HG02642 (cell line): ENCODE measurements around the gene SLC30A7.
"Not testable (repeated sequence)": the region's sequence is repeated elsewhere in the genome, so short reads cannot be mapped to it uniquely, and the experiment has no call there.

Experiments
- ATAC-seq: cut with Tn5 transposase; IDR thresholded peaks from one replicate; pipeline ENCODE4 v1.9.1; 2021; ENCODE audit warnings: mild to moderate bottlenecking; ENCODE audit not compliant: unreplicated experiment, poor library complexity

SLC30A7 gene

GRCh38 chr1:100933555-100933954 lies 37.7 kb downstream of the SLC30A7 start:
- ATAC-seq = not testable (repeated sequence)

DNA sequence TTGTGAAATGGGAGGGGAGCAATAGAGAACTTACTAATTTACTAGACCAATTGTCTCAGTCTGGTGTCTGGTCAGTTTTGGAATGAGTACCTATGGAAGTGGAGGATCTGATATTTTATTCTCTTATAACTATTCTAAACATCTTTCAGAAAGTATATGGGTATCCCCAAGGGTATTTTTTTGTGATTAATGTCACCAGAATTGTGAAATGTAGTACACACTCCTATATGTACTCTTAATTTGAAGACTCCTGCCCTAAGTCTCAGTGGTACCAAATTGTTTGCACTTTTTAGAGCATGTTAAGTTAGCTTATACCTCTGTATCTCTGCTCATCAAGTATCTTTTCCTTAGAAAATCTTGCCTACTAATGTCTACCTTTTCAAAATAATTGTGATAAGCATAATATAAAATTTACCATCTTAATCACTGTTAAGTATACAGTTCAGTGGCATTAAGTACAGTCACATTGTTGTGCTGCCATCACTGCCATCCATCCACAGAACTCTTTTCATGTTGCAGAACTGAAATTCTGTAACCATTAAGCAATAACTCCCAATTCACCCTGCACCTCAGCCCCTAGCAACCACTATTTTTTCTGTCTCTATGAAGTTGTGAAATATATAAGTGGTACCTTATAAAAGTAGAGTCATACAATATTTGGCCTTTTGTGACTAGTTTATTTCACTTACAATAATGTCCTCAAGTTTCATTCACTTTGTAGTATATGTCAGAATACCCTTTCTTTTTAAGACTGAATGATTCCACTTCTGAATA lies 40.5 kb downstream of the SLC30A7 start:
- no peak for ATAC-seq

DNA sequence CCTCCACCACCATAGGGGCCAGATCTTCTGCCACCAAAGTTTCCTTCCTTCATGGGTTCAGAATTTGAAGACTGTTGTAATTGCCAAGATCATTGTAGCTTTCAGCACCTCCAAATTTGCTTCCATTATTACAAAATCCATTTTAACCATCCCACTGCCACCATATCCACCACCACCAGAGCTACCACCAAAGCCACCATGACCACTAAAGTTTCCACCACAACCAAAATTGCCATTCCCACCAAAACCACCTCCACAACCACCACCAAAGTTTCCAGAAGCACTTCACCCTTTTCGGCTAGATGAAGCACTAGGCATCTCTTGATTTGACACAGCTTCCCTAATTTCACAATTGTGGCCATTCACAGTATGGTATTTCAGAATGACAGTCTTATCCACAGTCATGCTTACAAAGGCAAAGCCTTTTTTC lies 45.2 kb downstream of the SLC30A7 start:
- no peak for ATAC-seq

- ATAC-seq = no peak
These were observed 45.8 kb downstream of the SLC30A7 start for GRCh38 chr1:100941580-100942216.

DNA sequence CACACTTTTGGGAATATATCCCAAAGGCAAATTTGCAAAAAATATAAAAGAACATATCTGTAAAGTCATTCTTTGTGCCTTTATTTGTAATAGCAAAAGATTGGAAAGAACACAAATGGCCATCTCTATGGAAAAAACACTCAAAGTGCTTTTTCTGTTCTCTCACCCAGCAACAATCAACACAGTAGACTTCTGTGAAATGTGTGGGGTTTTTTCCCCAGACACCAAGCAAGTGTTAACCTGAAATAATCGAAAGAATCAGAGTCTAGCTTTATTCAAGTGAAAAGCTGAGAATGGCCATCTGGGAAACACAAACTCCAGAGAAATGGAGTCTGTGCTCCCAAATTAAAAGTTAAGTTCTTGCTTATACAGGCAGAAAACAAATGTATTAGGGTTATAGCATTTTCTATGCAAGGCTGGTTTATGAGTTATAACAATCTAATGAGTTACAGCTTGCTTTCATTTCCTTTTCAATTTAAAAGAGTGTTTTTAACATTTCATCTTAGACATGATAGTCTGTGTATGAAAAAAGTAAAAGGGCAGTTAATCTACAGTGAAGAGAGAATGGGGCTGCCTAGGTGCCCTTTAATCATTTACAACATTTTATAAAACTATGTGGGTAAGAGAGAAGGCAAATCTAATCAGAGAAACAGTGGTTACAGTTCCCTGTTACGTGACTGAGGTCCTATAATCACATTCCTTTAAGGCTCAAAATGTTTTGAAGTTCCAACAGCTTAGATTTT lies 46.6 kb downstream of the SLC30A7 start:
- no peak for ATAC-seq

GRCh38 chr1:100943533-100943932 lies 47.6 kb downstream of the SLC30A7 start:
- no peak for ATAC-seq

- not testable (repeated sequence) for ATAC-seq
These were observed 50.2 kb downstream of the SLC30A7 start for GRCh38 chr1:100946064-100946463.

DNA sequence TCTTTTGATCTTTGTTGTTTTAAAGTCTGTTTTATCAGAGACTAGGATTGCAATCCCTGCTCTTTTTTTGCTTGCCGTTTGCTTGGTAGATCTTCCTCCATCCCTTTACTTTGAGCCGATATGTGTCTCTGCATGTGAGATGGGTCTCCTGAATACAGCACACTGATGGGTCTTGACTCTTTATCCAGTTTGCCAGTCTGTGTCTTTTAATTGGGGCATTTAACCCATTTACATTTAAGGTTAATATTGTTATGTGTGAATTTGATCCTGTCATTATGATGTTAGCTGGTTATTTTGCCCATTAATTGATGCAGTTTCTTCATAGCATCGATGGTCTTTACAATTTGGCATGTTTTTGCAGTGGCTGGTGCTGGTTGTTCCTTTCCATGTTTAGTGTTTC lies 51.9 kb downstream of the SLC30A7 start:
- ATAC-seq = not testable (repeated sequence)

- not testable (repeated sequence) for ATAC-seq
These were observed 53.0 kb downstream of the SLC30A7 start for GRCh38 chr1:100948721-100949405.

GRCh38 chr1:100949515-100950158 lies 53.7 kb downstream of the SLC30A7 start:
- peak; percentile 87 for ATAC-seq

DNA sequence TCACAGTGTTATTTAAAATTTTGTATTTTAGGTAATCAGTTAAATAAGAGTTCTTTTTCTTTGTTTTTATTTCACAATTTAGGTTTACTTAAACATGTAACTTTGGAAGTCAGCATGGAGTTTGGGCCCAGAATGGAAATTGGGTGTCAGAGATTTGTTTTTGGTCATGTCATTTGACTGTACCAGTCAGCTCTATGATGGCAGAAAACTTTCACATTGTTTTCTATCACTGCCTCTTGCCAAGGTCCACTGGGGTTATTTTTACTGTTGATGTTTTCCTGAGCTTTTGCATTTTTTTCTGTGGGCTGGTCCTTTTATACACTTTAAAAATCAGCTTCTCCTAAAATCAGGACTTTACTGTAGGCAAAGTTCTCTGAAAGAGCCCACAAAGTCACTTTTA lies 54.4 kb downstream of the SLC30A7 start:
- no peak for ATAC-seq

- no peak for ATAC-seq
These were observed 54.9 kb downstream of the SLC30A7 start for GRCh38 chr1:100950781-100951180.

DNA sequence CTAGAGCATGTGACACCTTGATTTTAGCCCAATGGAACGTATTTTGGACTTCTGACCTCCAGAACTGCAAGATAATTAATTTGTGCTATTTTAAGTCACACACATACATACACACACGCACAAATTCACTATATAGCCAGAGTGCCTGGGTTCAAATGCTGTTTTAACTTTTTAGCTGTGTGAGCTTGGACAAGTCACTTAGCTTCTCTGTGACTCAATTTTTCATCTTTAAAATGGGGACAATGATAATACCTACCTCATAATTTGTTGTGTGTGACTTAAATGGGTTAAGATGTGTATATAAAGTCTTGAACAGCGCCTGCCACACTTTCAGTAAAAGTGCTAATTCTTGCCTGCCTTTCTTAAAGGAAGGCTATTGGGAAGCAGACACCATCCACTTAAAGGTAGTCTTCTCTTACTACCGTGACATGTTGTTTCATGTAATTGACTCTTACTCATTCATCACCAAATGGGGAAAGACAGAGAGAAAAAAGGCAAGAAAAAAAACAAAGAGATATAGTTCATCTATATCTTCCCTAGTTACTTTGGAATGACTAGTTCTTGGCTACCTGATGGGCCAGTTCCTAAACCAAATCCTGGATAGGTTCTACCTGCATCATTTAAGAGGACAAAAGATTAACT lies 56.3 kb downstream of the SLC30A7 start:
- ATAC-seq = no peak

DNA sequence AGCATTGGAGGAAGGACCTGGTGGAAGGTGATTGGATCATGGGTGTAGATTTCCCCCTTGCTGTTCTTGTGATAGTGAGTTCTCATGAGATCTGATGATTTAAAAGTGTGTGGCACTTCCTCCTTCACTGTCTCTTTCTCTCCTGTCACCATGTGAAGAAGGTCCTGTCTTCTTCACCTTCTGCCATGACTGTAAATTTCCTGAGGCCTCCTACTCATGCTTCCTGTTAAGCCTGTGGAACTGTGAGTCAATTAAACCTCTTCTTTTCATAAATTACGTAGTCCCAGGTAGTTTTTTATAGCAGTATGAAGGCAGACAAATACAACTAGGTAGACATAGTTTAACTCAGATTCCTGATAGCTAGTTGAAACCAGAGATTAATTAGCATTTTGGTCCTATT lies 57.1 kb downstream of the SLC30A7 start:
- ATAC-seq = not testable (repeated sequence)

DNA sequence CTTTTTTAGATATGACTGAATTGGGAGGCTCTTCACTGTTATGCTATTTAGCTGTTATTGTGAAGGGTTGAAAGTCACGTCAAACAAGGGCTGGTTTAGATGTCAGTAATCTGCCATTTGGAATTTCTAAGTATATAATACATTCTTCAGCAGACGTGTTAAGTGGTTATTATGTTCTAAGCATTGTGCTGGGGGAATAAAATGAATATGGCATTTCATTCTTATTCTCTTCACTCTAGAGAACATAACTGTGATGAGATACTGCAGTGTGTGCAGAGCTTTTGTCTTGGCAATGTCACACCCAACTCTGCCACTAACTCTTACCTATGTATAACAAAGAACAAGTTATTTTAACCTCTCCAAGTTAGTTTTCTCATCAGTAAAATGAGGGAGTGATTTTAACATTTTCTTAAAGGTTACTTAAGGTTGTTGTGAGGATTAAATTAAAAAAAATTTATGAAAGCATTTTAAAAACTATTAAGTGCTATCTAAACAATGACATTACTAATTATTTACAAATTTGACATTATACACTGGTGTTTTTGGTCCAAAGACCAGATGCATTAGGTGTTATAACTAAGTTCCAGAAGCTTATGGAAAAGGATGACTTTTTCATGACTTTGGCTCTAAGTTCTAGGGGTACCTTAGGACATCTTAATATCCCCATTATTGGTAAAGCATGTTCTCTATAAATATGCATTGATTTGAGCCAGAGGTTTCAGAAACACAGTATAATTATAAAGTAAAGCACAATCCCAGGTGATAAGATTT lies 58.3 kb downstream of the SLC30A7 start:
- ATAC-seq = no peak

- ATAC-seq = no peak
These were observed 59.4 kb downstream of the SLC30A7 start for GRCh38 chr1:100955322-100955721.

DNA sequence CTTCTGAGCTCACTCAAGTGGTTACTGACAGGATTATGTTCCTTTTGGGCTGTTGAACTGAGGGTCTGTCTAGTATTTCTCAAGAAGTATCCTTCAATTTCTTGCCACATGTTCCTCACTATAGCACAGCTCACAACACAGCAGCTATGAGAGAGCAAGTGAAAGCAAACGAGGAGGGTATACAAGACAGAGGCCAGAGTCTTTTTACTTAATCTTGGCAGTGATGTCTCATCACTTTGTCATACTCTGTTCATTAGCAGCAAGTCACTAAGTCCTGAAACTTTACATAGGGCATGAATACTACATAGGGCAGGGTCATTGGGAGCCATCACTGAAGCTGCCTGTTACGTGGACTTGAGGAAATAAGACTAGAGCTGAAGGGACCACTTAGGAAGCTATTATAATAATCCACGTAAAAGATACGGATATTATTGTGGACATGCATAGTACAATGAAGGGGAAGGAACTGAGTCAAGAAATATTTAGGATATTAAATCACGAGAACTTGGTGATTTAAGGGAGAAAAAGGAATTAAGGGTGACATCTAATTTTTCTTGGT lies 63.7 kb downstream of the SLC30A7 start:
- no peak for ATAC-seq

DNA sequence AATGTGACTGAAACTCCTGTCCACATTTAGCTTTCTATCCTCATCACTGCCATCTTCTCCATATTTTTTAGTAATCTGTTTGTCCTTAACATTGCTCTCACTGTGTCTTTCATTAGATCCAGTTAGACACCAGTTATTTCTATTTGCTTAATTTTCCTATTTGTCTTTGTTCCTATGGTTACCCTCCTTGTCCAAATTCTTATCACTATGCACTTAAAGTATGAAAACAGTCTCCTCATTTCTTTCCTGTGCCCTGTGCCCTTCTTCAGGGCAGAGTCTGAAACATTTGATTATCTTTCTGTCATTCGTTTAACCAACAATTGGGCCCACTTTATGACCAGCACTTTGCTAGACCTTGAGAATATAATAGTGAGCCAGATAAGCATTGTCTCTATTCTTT lies 64.2 kb downstream of the SLC30A7 start:
- ATAC-seq = no peak

DNA sequence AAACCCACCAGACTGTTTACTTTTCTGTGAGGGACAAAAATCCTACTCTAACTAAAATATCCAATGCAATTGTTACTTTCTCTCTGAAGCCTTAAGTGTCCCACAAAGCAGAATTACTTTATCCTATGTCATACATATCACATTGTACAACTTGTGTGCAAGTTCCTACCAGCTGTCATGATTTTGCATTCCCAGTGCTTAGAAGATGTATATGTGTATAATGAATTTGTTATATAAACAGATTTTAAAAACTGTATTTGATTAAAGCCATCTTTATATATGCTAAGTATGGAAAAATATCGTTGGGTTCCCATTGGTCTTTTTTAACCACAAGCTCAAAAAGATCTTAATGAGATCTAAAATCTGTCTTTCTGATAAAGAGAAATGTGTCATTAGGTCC lies 72.7 kb downstream of the SLC30A7 start:
- ATAC-seq = no peak
